ENCODE data around the gene SLC6A17. TPM values are rescaled to one million over a fixed set of nuclear protein-coding genes. Genes with fewer than 3 reads are reported as not detected.

Gene SLC6A17
- total RNA-seq, 2 experiments from 2014 or later, result not detected

GRCh38 chr1:110198746-110199145 lies 48.5 kb downstream of the SLC6A17 start:
- POLR2A ChIA-PET, result no interaction called here
- Histone ChIP-seq H3K9me3 (ENCODE audit: control insufficient read depth in 1 of 2, insufficient read depth in 1 of 2, low read length in 2 of 2) (no peaks in the 10 kb centered on the region), H3K27me3 (ENCODE audit: control insufficient read depth in 1 of 2, insufficient read depth in 2 of 2, low read length in 2 of 2) (no peaks in the 10 kb centered on the region), H3K27ac (ENCODE audit: low read depth in 1 of 2, low read length in 2 of 2) (no peak overlapping the region), H3K4me3 (ENCODE audit: low read length) (no peak overlapping the region), H3K4me1 (ENCODE audit: insufficient read depth, low read length) (peaks cover 11% of the 10 kb centered on the region), H3K36me3 (ENCODE audit: insufficient read depth, low read length) (no peaks in the 10 kb centered on the region)
- CTCF ChIA-PET, result no interaction called here
- DNase-seq, result no peak
- ATAC-seq (ENCODE audit: poor library complexity), result no peak
- intact Hi-C loops (cut with DNase I, micrococcal nuclease), result no loop called here
- H3K36me3 Mint-ChIP-seq (ENCODE audit: low read depth), result no peaks in the 10 kb centered on the region
- no peak for TF ChIP-seq CTCF (IDR thresholded peaks at IDR 0.05)
- H3K27ac Mint-ChIP-seq, result no peak overlapping the region
- no peak overlapping the region for H3K4me3 Mint-ChIP-seq
- H3K9me3 Mint-ChIP-seq, result no peaks in the 10 kb centered on the region
- H3K4me1 Mint-ChIP-seq (ENCODE audit: low read depth), result peaks cover 11% of the 10 kb centered on the region
- no peaks in the 10 kb centered on the region for H3K27me3 Mint-ChIP-seq

- no peak overlapping the region for H3K27ac ChIP-seq (ENCODE audit: low read depth in 1 of 2, low read length in 2 of 2)
- H3K4me3 ChIP-seq (ENCODE audit: low read length), result no peak overlapping the region
- ATAC-seq (ENCODE audit: poor library complexity) (no peak), DNase-seq (no peak)
- H3K4me3 Mint-ChIP-seq, result no peak overlapping the region
- intact Hi-C loops (cut with DNase I, micrococcal nuclease), result loop anchor here (10.0 kb wide), 2 partner anchors 65 to 295 kb away; no protein-coding TSS in a partner anchor
- H3K4me1 ChIP-seq (ENCODE audit: insufficient read depth, low read length), result peaks cover 14% of the 10 kb centered on the region
- no peaks in the 10 kb centered on the region for H3K36me3 ChIP-seq (ENCODE audit: insufficient read depth, low read length)
- no peak for TF ChIP-seq CTCF (IDR thresholded peaks at IDR 0.05)
- H3K27me3 ChIP-seq (ENCODE audit: control insufficient read depth in 1 of 2, insufficient read depth in 2 of 2, low read length in 2 of 2), result no peaks in the 10 kb centered on the region
- ChIA-PET POLR2A (no interaction called here), CTCF (interaction anchor here (1.2 to 6.2 kb wide), 3 partner anchors 113 to 296 kb away, joined by 3 to 60 read pairs (median 5); no protein-coding TSS in a partner anchor)
- H3K9me3 Mint-ChIP-seq, result no peaks in the 10 kb centered on the region
- H3K4me1 Mint-ChIP-seq (ENCODE audit: low read depth), result peaks cover 23% of the 10 kb centered on the region
- no peaks in the 10 kb centered on the region for H3K27me3 Mint-ChIP-seq
- H3K36me3 Mint-ChIP-seq (ENCODE audit: low read depth), result no peaks in the 10 kb centered on the region
- H3K9me3 ChIP-seq (ENCODE audit: control insufficient read depth in 1 of 2, insufficient read depth in 1 of 2, low read length in 2 of 2), result no peaks in the 10 kb centered on the region
- no peak overlapping the region for H3K27ac Mint-ChIP-seq
Measured at GRCh38 chr1:110200190-110200589, 49.9 kb downstream of the SLC6A17 start.

- Histone ChIP-seq H3K4me3 (ENCODE audit: low read length) (no peak overlapping the region), H3K9me3 (ENCODE audit: control insufficient read depth in 1 of 2, insufficient read depth in 1 of 2, low read length in 2 of 2) (no peaks in the 10 kb centered on the region), H3K4me1 (ENCODE audit: insufficient read depth, low read length) (peaks cover 14% of the 10 kb centered on the region), H3K27me3 (ENCODE audit: control insufficient read depth in 1 of 2, insufficient read depth in 2 of 2, low read length in 2 of 2) (no peaks in the 10 kb centered on the region), H3K36me3 (ENCODE audit: insufficient read depth, low read length) (no peaks in the 10 kb centered on the region), H3K27ac (ENCODE audit: low read depth in 1 of 2, low read length in 2 of 2) (no peak overlapping the region)
- Mint-ChIP-seq H3K9me3 (no peaks in the 10 kb centered on the region), H3K4me3 (no peak overlapping the region), H3K36me3 (ENCODE audit: low read depth) (no peaks in the 10 kb centered on the region), H3K4me1 (ENCODE audit: low read depth) (peaks cover 23% of the 10 kb centered on the region), H3K27me3 (no peaks in the 10 kb centered on the region), H3K27ac (no peak overlapping the region)
- CTCF ChIA-PET, result interaction anchor here (1.5 to 6.2 kb wide), 2 partner anchors 112 to 295 kb away, joined by 3 to 60 read pairs; no protein-coding TSS in a partner anchor
- POLR2A ChIA-PET, result no interaction called here
- intact Hi-C loops (cut with DNase I, micrococcal nuclease), result loop anchor here (10.0 kb wide), 2 partner anchors 64 to 294 kb away; no protein-coding TSS in a partner anchor
- no peak for TF ChIP-seq CTCF (IDR thresholded peaks at IDR 0.05)
- ATAC-seq (ENCODE audit: poor library complexity), result no peak
- no peak for DNase-seq
Measured at GRCh38 chr1:110200666-110201065, 50.4 kb downstream of the SLC6A17 start.
